ENCODE results near the gene SAP30BP. TPM values are rescaled to one million over a fixed set of nuclear protein-coding genes. Genes with fewer than 3 reads are reported as not detected.

SAP30BP gene
- total and polyA plus RNA-seq, 4 donors, result 20.9 to 33.4 (median 30.2) TPM

DNA sequence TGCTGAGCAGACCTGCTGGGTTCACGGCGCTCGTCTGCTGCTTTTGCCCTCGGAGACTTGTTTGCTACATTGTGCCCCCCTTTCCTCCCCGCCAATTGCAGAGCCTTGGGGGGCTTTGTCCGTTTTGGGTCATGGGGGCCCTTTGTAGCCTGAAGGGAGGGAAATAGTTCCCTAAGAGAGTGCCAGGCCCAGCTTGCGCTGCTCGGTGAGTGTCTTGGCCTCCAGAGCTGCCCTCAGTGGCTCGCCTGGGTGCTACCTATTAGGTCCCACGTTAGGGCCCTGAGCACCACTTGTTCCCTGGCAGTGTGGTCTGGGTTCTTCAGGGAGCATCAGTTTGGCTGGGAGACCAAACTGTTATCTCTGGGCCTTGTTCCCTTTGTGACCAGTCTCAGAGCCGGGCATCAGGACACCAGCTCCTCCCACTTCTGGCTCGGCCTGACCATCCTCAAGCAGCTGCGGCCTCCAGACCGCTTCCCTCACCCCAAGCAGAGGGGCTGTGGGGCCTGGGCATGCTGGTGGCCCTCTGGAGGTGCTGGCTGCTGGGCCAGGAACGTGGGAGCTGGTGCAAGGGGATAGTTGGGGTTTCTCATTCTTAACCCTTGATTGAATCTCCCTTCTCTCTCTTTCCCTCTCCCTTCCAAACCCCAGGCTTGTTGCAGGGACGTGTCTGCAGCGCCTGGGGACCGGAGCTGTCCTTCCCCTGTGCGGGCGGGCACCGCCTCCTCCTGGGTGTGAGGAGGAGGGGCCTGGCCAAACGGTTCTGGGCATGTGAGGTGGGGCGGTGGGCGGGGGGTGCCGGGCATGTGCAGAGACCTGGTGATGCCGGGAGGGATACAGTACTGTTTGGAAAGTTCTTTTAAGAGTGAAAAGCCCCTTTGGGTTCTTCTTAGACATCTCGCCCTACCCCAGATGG, 38.1 kb downstream of the SAP30BP start (continued):
- TF ChIP-seq FOXA2 (IDR thresholded peaks at IDR 0.05), result no peak
- TF ChIP-seq, protein P1, sequence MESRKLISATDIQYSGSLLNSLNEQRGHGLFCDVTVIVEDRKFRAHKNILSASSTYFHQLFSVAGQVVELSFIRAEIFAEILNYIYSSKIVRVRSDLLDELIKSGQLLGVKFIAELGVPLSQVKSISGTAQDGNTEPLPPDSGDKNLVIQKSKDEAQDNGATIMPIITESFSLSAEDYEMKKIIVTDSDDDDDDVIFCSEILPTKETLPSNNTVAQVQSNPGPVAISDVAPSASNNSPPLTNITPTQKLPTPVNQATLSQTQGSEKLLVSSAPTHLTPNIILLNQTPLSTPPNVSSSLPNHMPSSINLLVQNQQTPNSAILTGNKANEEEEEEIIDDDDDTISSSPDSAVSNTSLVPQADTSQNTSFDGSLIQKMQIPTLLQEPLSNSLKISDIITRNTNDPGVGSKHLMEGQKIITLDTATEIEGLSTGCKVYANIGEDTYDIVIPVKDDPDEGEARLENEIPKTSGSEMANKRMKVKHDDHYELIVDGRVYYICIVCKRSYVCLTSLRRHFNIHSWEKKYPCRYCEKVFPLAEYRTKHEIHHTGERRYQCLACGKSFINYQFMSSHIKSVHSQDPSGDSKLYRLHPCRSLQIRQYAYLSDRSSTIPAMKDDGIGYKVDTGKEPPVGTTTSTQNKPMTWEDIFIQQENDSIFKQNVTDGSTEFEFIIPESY (IDR thresholded peaks at IDR 0.05), result no peak
- TF ChIP-seq, protein P2, sequence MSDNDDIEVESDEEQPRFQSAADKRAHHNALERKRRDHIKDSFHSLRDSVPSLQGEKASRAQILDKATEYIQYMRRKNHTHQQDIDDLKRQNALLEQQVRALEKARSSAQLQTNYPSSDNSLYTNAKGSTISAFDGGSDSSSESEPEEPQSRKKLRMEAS (IDR thresholded peaks at IDR 0.05), result no peak
- TF ChIP-seq, protein P3, sequence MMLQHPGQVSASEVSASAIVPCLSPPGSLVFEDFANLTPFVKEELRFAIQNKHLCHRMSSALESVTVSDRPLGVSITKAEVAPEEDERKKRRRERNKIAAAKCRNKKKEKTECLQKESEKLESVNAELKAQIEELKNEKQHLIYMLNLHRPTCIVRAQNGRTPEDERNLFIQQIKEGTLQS (IDR thresholded peaks at IDR 0.05), result no peak
- TF ChIP-seq GABPA (IDR thresholded peaks at IDR 0.05 in 1 of 2, conservative IDR thresholded peaks at IDR 0.05 in 1 of 2), result no peak
- no peak for TF ChIP-seq SP1 (IDR thresholded peaks at IDR 0.05)
- no peak for TF ChIP-seq YY1 (IDR thresholded peaks at IDR 0.05)
- no peak for TF ChIP-seq RXRA (IDR thresholded peaks at IDR 0.05)
- TF ChIP-seq HNF4G (IDR thresholded peaks at IDR 0.05), result no peak
- no peak for TF ChIP-seq FOXA1 (IDR thresholded peaks at IDR 0.05)
- no peak for TF ChIP-seq TAF1 (conservative IDR thresholded peaks at IDR 0.05)
- no peak for TF ChIP-seq NR2F2 (IDR thresholded peaks at IDR 0.05)

DNA sequence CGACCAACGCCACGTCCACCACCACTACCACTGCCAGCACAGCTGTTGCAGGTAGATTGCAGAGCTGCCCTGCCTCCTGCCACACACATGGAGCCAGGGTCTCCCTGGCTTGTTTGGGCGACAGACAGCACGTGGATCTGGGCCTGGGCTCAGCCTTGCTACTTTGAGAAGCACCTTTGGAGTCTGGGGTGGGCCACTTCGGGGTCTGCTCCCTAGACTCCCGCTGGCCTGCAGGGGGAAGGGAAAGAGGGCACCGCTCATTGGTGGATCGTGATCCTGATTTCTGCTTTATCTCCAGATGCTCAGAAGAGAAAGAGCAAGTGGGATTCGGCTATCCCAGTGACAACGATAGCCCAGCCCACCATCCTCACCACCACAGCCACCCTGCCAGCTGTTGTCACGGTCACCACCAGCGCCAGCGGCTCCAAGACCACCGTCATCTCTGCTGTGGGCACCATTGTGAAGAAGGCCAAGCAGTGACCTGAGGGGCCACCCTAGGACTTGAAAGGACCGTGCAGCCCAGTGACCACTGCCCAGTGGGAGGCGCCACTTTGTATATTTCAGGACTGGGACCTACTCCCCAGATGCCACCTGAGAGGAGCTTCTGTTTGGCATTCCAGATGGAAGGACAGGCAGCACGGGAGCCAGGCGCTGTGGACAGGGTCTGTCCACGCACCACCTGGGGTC, 39.0 kb downstream of the SAP30BP start:
- no peak for DNase-seq (ENCODE audit: low spot score)
- no peak overlapping the region for H3K9ac ChIP-seq (ENCODE audit: low read depth in 1 of 2, low read length in 2 of 2)
- H3K4me3 ChIP-seq (ENCODE audit: low read depth in 1 of 3, low read length in 3 of 3), result no peak overlapping the region
- no peaks in the 10 kb centered on the region for H3K9me3 ChIP-seq (ENCODE audit: control insufficient read depth in 4 of 4, low read length in 3 of 4)
- no peaks in the 10 kb centered on the region for H3K4me1 ChIP-seq (ENCODE audit: control insufficient read depth in 4 of 4, insufficient read depth in 4 of 4, low read length in 3 of 4)
- no peak overlapping the region for H3K27ac ChIP-seq (ENCODE audit: low read depth in 1 of 2, low read length in 2 of 2)
- H3K36me3 ChIP-seq (ENCODE audit: control insufficient read depth in 4 of 4, insufficient read depth in 3 of 4, low read depth in 1 of 4, low read length in 3 of 4), result peaks cover 30 to 74% (median 46%) of the 10 kb centered on the region in 4 donors
- 92% methylated on average over 20 of the region's 20 CpGs for WGBS
- no peaks in the 10 kb centered on the region for H3K27me3 ChIP-seq (ENCODE audit: control insufficient read depth in 4 of 4, insufficient read depth in 4 of 4, low read length in 3 of 4)
- TF ChIP-seq SP1 (IDR thresholded peaks at IDR 0.05) (no peak), GABPA (IDR thresholded peaks at IDR 0.05 in 1 of 2, conservative IDR thresholded peaks at IDR 0.05 in 1 of 2) (no peak), FOXA2 (IDR thresholded peaks at IDR 0.05) (no peak), TAF1 (conservative IDR thresholded peaks at IDR 0.05) (no peak), NR2F2 (IDR thresholded peaks at IDR 0.05) (no peak), YY1 (IDR thresholded peaks at IDR 0.05) (no peak), JUND (IDR thresholded peaks at IDR 0.05) (no peak), RXRA (IDR thresholded peaks at IDR 0.05) (no peak), RAD21 (IDR thresholded peaks at IDR 0.05) (no peak), HNF4A (conservative IDR thresholded peaks at IDR 0.05) (no peak), FOXA1 (IDR thresholded peaks at IDR 0.05) (no peak), HNF4G (IDR thresholded peaks at IDR 0.05) (no peak), EGR1 (IDR thresholded peaks at IDR 0.05; ENCODE audit: low read depth in 2 of 2) (no peak)
- TF ChIP-seq, protein P4, sequence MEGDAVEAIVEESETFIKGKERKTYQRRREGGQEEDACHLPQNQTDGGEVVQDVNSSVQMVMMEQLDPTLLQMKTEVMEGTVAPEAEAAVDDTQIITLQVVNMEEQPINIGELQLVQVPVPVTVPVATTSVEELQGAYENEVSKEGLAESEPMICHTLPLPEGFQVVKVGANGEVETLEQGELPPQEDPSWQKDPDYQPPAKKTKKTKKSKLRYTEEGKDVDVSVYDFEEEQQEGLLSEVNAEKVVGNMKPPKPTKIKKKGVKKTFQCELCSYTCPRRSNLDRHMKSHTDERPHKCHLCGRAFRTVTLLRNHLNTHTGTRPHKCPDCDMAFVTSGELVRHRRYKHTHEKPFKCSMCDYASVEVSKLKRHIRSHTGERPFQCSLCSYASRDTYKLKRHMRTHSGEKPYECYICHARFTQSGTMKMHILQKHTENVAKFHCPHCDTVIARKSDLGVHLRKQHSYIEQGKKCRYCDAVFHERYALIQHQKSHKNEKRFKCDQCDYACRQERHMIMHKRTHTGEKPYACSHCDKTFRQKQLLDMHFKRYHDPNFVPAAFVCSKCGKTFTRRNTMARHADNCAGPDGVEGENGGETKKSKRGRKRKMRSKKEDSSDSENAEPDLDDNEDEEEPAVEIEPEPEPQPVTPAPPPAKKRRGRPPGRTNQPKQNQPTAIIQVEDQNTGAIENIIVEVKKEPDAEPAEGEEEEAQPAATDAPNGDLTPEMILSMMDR (IDR thresholded peaks at IDR 0.05; ENCODE audit: low read depth, low read length, missing input control), result no peak
- TF ChIP-seq, protein P5, sequence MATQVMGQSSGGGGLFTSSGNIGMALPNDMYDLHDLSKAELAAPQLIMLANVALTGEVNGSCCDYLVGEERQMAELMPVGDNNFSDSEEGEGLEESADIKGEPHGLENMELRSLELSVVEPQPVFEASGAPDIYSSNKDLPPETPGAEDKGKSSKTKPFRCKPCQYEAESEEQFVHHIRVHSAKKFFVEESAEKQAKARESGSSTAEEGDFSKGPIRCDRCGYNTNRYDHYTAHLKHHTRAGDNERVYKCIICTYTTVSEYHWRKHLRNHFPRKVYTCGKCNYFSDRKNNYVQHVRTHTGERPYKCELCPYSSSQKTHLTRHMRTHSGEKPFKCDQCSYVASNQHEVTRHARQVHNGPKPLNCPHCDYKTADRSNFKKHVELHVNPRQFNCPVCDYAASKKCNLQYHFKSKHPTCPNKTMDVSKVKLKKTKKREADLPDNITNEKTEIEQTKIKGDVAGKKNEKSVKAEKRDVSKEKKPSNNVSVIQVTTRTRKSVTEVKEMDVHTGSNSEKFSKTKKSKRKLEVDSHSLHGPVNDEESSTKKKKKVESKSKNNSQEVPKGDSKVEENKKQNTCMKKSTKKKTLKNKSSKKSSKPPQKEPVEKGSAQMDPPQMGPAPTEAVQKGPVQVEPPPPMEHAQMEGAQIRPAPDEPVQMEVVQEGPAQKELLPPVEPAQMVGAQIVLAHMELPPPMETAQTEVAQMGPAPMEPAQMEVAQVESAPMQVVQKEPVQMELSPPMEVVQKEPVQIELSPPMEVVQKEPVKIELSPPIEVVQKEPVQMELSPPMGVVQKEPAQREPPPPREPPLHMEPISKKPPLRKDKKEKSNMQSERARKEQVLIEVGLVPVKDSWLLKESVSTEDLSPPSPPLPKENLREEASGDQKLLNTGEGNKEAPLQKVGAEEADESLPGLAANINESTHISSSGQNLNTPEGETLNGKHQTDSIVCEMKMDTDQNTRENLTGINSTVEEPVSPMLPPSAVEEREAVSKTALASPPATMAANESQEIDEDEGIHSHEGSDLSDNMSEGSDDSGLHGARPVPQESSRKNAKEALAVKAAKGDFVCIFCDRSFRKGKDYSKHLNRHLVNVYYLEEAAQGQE (IDR thresholded peaks at IDR 0.05), result no peak
- TF ChIP-seq, protein P3 (IDR thresholded peaks at IDR 0.05), result no peak
- TF ChIP-seq, protein P2 (IDR thresholded peaks at IDR 0.05), result no peak
- TF ChIP-seq, protein P1 (IDR thresholded peaks at IDR 0.05), result no peak
